WERI-Rb-1 (cell line): ENCODE data around the gene PRDM11.
A peak's percentile ranks its signal among the peaks of the same experiment; 100 is the strongest.

ENCODE experiments used
- DNase-seq: peaks from one replicate; pipeline ENCODE4 v3.0.0-alpha.2; 2020
- H3K27ac ChIP-seq: fragments of 250-450 bp; sonication (Bioruptor Pico); 2 replicates; pipeline ENCODE4 v1.5.1; 2020; ENCODE audit warnings: mild to moderate bottlenecking, moderate library complexity
- H3K27me3 ChIP-seq: fragments of 250-450 bp; sonication (Bioruptor Pico); 2 replicates; pipeline ENCODE4 v1.5.1; 2021; ENCODE audit warnings: mild to moderate bottlenecking, low read depth, moderate library complexity; ENCODE audit not compliant: insufficient read depth, severe bottlenecking
- H3K36me3 ChIP-seq: fragments of 250-450 bp; sonication (Bioruptor Pico); 2 replicates; pipeline ENCODE4 v1.5.1; 2020; ENCODE audit warnings: mild to moderate bottlenecking, moderate library complexity
- H3K4me3 ChIP-seq: 2 replicates; pipeline ENCODE4 v1.5.1; 2011; ENCODE audit warnings: low read depth, mild to moderate bottlenecking, control low read depth, low read length
- H3K9me3 ChIP-seq: fragments of 250-450 bp; sonication (Bioruptor Pico); 2 replicates; pipeline ENCODE4 v1.5.1; 2021; ENCODE audit warnings: mild to moderate bottlenecking, moderate library complexity; ENCODE audit not compliant: severe bottlenecking
- CTCF ChIP-seq: IDR thresholded peaks from 2 replicates; pipeline ENCODE4 v1.5.1; 2011; ENCODE audit warnings: low read depth, mild to moderate bottlenecking, control low read depth, inconsistent platforms, low read length

Gene PRDM11

GRCh38 chr11:45208135-45208534 is 61.7 kb downstream of the PRDM11 start:
- no peak overlapping the region for H3K27ac ChIP-seq
- no peak overlapping the region for H3K4me3 ChIP-seq
- H3K27me3 ChIP-seq: no peaks in the 10 kb centered on the region
- no peaks in the 10 kb centered on the region for H3K9me3 ChIP-seq
- peaks cover 3% of the 10 kb centered on the region for H3K36me3 ChIP-seq
- TF ChIP-seq CTCF: no peak
- no peak for DNase-seq

DNA sequence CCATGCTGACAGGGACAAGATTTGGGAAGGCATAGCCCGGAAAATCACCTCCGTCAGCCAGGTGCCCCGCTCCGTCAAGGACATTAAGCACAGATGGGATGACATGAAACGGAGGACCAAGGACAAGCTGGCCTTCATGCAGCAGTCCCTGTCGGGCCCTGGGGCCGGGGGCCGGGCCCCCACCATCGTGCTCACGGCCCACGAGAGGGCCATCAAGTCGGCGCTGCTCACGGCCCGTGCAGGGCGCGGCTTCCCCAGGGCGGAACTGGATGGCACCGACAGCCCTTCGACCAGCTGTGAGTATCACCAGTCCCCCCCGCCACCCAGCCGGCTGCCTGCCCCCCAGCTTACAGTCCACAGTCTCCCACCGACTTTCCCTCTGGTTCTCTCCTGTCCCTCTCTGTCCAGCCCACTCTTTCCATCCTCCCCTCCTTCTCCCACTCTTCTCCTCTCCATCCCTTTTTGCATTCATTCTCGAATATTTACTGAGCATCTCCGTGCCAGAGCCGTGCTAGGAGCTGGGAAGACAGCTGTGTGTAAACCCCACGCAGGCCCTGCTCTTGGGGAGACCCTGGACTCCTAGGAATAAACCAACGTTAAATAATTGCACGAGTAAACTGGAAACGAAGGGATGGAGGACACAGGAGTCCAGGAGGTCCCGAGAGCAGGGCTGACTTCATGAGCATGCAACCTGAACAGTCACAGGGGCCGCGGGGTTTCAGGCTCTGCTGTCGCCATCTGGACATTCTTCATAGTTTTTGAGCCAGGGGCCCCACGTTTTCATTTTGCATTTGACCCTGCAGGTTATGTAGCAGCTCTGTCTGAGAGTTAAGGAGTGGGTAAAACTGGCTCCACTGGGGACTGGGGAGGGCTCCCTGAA is 62.8 kb downstream of the PRDM11 start:
- H3K36me3 ChIP-seq: peaks cover 3% of the 10 kb centered on the region
- DNase-seq: no peak
- no peaks in the 10 kb centered on the region for H3K9me3 ChIP-seq
- TF ChIP-seq CTCF: no peak
- H3K27ac ChIP-seq: peak overlapping the region; percentile 26; the same call in 1 of the 2 replicates
- H3K4me3 ChIP-seq: no peak overlapping the region
- no peaks in the 10 kb centered on the region for H3K27me3 ChIP-seq

DNA sequence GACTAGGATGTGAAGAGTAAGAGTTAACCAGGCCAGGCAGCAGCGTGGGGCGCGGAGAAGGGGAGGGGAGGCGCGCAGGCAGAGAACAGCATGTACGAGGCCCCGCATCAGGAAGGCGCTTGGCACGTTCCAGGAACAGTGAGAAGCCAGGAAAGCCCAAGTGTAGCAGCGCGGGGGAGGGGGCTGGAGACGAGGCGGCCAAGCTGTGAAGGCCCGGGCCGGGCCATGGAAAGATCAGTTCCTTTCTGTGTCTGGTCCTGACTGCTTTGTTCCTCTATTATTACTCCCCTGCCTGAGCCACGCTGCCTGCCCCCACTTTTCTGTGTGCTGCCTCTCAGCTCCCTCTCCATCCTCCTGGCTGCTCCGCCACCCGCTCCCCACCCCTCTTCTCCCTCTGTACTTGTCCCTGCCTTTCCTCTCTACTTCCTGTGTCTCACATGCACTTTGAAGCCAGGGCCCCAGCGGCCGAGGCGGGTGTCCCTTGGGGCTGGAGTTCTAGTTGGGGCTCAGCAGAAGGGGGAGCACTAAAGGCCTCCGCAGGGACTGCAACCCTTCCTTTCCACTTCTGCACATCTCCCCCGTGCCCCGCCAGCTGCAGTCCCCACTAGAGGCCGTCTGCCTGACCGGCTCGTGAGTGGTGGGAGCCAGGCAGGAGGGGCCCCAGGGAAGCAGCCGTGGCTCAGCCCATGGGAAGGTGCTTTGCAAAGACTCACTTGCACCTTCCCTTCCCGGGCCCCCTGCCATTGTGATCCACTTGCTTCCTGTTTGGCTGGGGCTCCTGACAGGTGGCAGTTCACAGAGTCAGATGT is 63.7 kb downstream of the PRDM11 start:
- H3K36me3 ChIP-seq: peaks cover 3% of the 10 kb centered on the region
- peak; percentile 33 for DNase-seq
- H3K9me3 ChIP-seq: no peaks in the 10 kb centered on the region
- H3K4me3 ChIP-seq: no peak overlapping the region
- no peak for TF ChIP-seq CTCF
- peak overlapping the region; percentile 26; the same call in 1 of the 2 replicates for H3K27ac ChIP-seq
- H3K27me3 ChIP-seq: no peaks in the 10 kb centered on the region

GRCh38 chr11:45210846-45211245 is 64.4 kb downstream of the PRDM11 start:
- H3K27me3 ChIP-seq: no peaks in the 10 kb centered on the region
- no peak overlapping the region for H3K27ac ChIP-seq
- H3K9me3 ChIP-seq: no peaks in the 10 kb centered on the region
- no peak for DNase-seq
- H3K4me3 ChIP-seq: no peak overlapping the region
- no peak for TF ChIP-seq CTCF
- peaks cover 3% of the 10 kb centered on the region for H3K36me3 ChIP-seq

GRCh38 chr11:45211732-45212131 is 65.3 kb downstream of the PRDM11 start:
- H3K4me3 ChIP-seq: no peak overlapping the region
- H3K36me3 ChIP-seq: peaks cover 3% of the 10 kb centered on the region
- no peaks in the 10 kb centered on the region for H3K27me3 ChIP-seq
- no peak overlapping the region for H3K27ac ChIP-seq
- TF ChIP-seq CTCF: peak; percentile 40
- DNase-seq: no peak
- no peaks in the 10 kb centered on the region for H3K9me3 ChIP-seq
